Hematopoietic multipotent progenitor cell treated with erythropoietin and hydrocortisone succinate and interleukin-3 and kit ligand, for 8 days (in vitro differentiated cells): ENCODE results near the gene RXRA.

ENCODE experiments used
- DNase-seq: peaks from one replicate; pipeline ENCODE4 v3.0.0-alpha.2; 2015

The RXRA gene

GRCh38 chr9:134477927-134478326, 151.7 kb downstream of the RXRA start:
- DNase-seq = no peak

GRCh38 chr9:134481762-134482161, 155.5 kb downstream of the RXRA start:
- DNase-seq = no peak

- no peak for DNase-seq
Measured at GRCh38 chr9:134482226-134482625, 156.0 kb downstream of the RXRA start.

GRCh38 chr9:134483361-134484184, 157.3 kb downstream of the RXRA start:
- no peak for DNase-seq

GRCh38 chr9:134484479-134484878, 158.2 kb downstream of the RXRA start:
- DNase-seq = no peak

GRCh38 chr9:134485653-134486052, 159.4 kb downstream of the RXRA start:
- no peak for DNase-seq

- DNase-seq = no peak
Measured at GRCh38 chr9:134486143-134486591, 159.9 kb downstream of the RXRA start.

- no peak for DNase-seq
Measured at GRCh38 chr9:134486596-134486995, 160.3 kb downstream of the RXRA start.
